Measurements from ENCODE around the gene MBD4. TPM values are rescaled to one million over a fixed set of nuclear protein-coding genes. Genes with fewer than 3 reads are reported as not detected.

MBD4 gene
- total RNA-seq (2022; extraction: Qiagen RNA extraction) = 17.3 to 23.3 TPM (median 19.2 TPM) in 5 replicates

DNA sequence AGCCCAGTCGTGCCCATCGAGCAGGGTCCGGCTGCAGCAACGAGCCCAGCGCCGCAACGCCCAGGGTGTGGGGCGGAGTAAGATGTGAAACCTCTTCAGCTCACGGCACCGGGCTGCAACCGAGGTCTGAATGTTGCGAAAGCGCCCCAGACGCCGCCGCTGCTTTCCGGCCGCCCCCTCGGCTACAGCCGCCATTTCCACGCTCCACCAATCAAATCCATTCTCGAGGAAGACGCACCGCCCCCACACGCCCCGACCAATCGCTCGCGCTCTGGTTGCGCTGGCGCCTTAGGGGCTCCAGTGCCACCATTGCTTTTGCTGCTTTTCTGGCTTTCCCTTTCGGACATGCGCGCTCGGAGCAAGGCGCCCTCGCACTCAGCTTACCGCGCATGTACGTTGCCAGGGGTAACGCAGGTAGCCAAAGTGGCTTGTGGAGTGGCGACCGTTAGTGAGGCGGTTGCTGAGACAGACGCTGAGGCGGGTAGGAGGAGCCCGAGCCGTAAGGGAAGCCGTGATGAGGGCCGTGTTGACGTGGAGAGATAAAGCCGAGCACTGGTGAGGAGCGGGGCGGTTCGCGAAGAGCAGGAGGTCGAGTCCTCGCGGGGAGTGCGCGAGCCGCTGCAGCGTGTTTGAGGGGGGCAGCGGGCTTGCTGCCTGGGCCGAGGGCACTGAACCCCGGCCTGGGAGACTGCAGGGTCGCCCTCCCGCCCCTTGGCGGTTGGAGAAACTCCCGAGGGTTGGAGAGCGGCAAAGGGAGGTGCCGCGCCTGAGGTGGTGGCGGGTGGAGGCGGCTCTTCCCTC lies at the start of gene MBD4, which contains the start of gene IFT122:
Gene MBD4, minus strand, starts transcription at position 132 of the 801 bp plus-strand sequence. Its CDS starts 115 bp downstream, at position 17.
Gene IFT122, plus strand, starts transcription at position 408 of the 801 bp plus-strand sequence. Its CDS starts 107 bp downstream, at position 515.

DNA sequence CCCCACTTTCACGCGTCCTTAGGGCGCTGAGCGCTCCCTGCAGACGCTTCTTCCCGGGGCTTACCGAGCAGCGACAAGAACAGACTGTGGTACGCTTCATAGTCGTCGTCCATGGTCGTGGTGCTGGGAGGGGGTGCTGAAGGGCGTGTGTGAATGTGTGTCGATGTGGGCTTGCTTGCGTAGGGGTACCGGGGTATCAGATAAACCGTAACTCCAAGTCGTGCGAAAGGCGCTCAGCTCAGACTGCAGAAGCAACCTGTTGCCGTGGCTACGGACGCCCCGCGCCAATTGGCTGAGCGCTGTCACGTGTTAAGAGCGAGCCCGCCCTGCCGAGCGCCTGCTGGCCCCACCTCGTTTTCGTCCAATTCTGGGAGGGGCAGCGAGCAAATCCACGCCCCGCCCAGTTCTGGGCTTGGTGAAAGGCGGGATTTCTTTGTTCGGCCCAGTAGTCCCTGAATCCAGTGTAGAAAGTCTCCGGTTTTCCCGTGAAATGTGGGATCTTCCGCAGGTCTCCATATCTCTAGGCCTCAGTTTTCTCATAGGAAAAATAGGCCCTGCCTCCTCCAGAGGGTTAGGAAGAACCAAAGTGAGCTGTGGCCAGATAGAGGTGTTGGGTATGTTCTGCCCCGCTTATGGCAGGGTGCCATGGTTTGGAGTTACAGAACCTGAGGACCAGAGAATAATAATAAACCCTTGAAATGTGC lies 11.2 kb downstream of the MBD4 start, which contains the start of gene EFCAB12:
Gene EFCAB12, minus strand, starts transcription at position 261 of the 704 bp plus-strand sequence. Its CDS starts 148 bp downstream, at position 113.

Other genes starting within 250 kb of the MBD4 start
- 74.9 to 95.8 TPM (median 83.2 TPM) in 5 replicates for gene COPG1, start 190.3 kb downstream of the MBD4 start, total RNA-seq (2022; extraction: Qiagen RNA extraction)
- 32.3 to 41.9 TPM (median 36.8 TPM) in 5 replicates for gene HMCES, start 161.1 kb downstream of the MBD4 start, total RNA-seq (2022; extraction: Qiagen RNA extraction)
- gene EFCAB12, start 11.3 kb downstream of the MBD4 start, total RNA-seq (2022; extraction: Qiagen RNA extraction) = 0.67 to 1.3 TPM (median 1.1 TPM) in 5 replicates
- 8.6 to 13.5 TPM (median 12.0 TPM) in 5 replicates for gene IFT122, start 276 bp upstream of the MBD4 start, total RNA-seq (2022; extraction: Qiagen RNA extraction)
- not detected in 5 replicates for gene RHO, start 88.7 kb upstream of the MBD4 start, total RNA-seq (2022; extraction: Qiagen RNA extraction)
- not detected in 5 replicates for gene H1-8, start 103.2 kb upstream of the MBD4 start, total RNA-seq (2022; extraction: Qiagen RNA extraction)
- 81.9 to 121 TPM (median 103 TPM) in 5 replicates for gene PLXND1, start 166.7 kb upstream of the MBD4 start, total RNA-seq (2022; extraction: Qiagen RNA extraction)